ENCODE results near the gene ARHGAP19.

Gene ARHGAP19

DNA sequence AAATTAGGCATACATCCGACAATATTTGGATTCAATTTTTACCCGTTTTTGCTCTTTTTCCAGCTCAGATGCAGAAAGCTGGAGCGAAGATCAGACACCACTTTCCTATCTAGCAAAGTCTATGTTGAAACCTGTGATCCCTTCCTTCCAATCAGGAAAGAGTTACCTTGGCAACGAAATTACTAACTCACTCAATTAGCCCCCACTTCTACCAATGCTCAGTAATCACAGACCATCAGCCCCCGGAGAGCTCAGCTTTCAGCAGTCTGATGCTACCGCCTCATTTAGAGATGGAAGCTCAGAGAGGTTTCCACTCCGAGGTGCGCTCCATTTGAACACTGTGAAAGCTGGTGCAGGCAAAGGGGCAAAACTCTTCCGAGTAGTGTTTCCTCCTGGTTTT, 33.3 kb upstream of the ARHGAP19 start:
- H3K27me3 ChIP-seq (replicated peaks) = no peaks in the 10 kb centered on the region
- DNase-seq = no peak
- in situ Hi-C loops (cut with HindIII; ENCODE audit: low pct_ligation_motif_present, low sequenced_read_pairs) = no loop called here
- no peak overlapping the region for H3K4me3 ChIP-seq (ENCODE audit: low read depth, low read length)
- TF ChIP-seq, protein P1, sequence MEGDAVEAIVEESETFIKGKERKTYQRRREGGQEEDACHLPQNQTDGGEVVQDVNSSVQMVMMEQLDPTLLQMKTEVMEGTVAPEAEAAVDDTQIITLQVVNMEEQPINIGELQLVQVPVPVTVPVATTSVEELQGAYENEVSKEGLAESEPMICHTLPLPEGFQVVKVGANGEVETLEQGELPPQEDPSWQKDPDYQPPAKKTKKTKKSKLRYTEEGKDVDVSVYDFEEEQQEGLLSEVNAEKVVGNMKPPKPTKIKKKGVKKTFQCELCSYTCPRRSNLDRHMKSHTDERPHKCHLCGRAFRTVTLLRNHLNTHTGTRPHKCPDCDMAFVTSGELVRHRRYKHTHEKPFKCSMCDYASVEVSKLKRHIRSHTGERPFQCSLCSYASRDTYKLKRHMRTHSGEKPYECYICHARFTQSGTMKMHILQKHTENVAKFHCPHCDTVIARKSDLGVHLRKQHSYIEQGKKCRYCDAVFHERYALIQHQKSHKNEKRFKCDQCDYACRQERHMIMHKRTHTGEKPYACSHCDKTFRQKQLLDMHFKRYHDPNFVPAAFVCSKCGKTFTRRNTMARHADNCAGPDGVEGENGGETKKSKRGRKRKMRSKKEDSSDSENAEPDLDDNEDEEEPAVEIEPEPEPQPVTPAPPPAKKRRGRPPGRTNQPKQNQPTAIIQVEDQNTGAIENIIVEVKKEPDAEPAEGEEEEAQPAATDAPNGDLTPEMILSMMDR (IDR thresholded peaks at IDR 0.05; ENCODE audit: low read depth, low read length, missing control alignments) = no peak
- H3K27ac ChIP-seq = no peak overlapping the region
- no peaks in the 10 kb centered on the region for H3K36me3 ChIP-seq (replicated peaks)

GRCh38 chr10:97323501-97323900, 31.1 kb upstream of the ARHGAP19 start:
- in situ Hi-C loops (cut with HindIII; ENCODE audit: low pct_ligation_motif_present, low sequenced_read_pairs) = no loop called here
- Histone ChIP-seq H3K4me3 (ENCODE audit: low read depth, low read length) (no peak overlapping the region), H3K27me3 (replicated peaks) (peaks cover 5% of the 10 kb centered on the region), H3K36me3 (replicated peaks) (no peaks in the 10 kb centered on the region), H3K27ac (no peak overlapping the region)
- no peak for DNase-seq
- TF ChIP-seq, protein P1 (IDR thresholded peaks at IDR 0.05; ENCODE audit: low read depth, low read length, missing control alignments) = no peak

GRCh38 chr10:97321804-97322190, 29.4 kb upstream of the ARHGAP19 start:
- H3K27ac ChIP-seq = no peak overlapping the region
- peaks cover 5% of the 10 kb centered on the region for H3K27me3 ChIP-seq (replicated peaks)
- no peak overlapping the region for H3K4me3 ChIP-seq (ENCODE audit: low read depth, low read length)
- TF ChIP-seq, protein P1 (IDR thresholded peaks at IDR 0.05; ENCODE audit: low read depth, low read length, missing control alignments) = no peak
- no peaks in the 10 kb centered on the region for H3K36me3 ChIP-seq (replicated peaks)
- in situ Hi-C loops (cut with HindIII; ENCODE audit: low pct_ligation_motif_present, low sequenced_read_pairs) = no loop called here
- DNase-seq = no peak

- peaks cover 5% of the 10 kb centered on the region for H3K27me3 ChIP-seq (replicated peaks)
- no peaks in the 10 kb centered on the region for H3K36me3 ChIP-seq (replicated peaks)
- TF ChIP-seq, protein P1 (IDR thresholded peaks at IDR 0.05; ENCODE audit: low read depth, low read length, missing control alignments) = no peak
- H3K4me3 ChIP-seq (ENCODE audit: low read depth, low read length) = peak overlapping the region; percentile 15
- H3K27ac ChIP-seq = no peak overlapping the region
- DNase-seq = no peak
- in situ Hi-C loops (cut with HindIII; ENCODE audit: low pct_ligation_motif_present, low sequenced_read_pairs) = no loop called here
Measured at GRCh38 chr10:97321032-97321803, 28.8 kb upstream of the ARHGAP19 start.

- DNase-seq = no peak
- Histone ChIP-seq H3K4me3 (ENCODE audit: low read depth, low read length) (peak overlapping the region; percentile 76), H3K36me3 (replicated peaks) (no peaks in the 10 kb centered on the region), H3K27ac (no peak overlapping the region), H3K27me3 (replicated peaks) (peaks cover 5% of the 10 kb centered on the region)
- TF ChIP-seq, protein P1 (IDR thresholded peaks at IDR 0.05; ENCODE audit: low read depth, low read length, missing control alignments) = no peak
- in situ Hi-C loops (cut with HindIII; ENCODE audit: low pct_ligation_motif_present, low sequenced_read_pairs) = no loop called here
Measured at GRCh38 chr10:97320480-97321031, 28.1 kb upstream of the ARHGAP19 start.
